ENCODE data around the gene PDE6A.

PDE6A gene

GRCh38 chr5:149944666-149945065 is at the start of gene PDE6A:
Gene PDE6A (minus strand): TSS chr5:149944793. CDS start chr5:149944673, 120 bp downstream.
- no peak for DNase-seq

GRCh38 chr5:149993471-149993870 is 48.9 kb upstream of the PDE6A start:
- DNase-seq, result no peak

GRCh38 chr5:149990518-149991376 is 46.2 kb upstream of the PDE6A start:
- peak; percentile 8 for DNase-seq

DNA sequence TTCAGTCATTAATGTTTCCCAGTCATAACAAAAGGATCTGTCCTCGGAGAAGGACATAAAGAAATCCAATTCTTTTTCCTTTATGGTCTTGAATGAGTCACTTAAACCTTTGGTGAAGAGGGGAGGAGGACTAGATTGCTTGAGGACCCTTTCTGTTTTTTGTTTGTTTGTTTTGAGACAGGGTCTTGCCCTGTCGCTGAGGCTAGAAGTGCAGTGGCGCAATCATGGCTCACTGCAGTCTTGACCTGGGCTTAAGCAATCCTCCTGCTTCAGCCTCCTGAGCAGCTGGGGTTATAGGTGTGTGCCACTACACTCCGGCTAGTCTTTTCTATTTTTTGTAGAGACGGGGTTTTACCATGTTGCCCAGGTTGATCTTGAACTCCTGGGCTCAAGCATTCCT is 43.5 kb upstream of the PDE6A start:
- DNase-seq, result no peak

- DNase-seq, result no peak
Observed at GRCh38 chr5:149982505-149982904, 37.9 kb upstream of the PDE6A start.

- no peak for DNase-seq
Observed at GRCh38 chr5:149981206-149981605, 36.6 kb upstream of the PDE6A start.

DNA sequence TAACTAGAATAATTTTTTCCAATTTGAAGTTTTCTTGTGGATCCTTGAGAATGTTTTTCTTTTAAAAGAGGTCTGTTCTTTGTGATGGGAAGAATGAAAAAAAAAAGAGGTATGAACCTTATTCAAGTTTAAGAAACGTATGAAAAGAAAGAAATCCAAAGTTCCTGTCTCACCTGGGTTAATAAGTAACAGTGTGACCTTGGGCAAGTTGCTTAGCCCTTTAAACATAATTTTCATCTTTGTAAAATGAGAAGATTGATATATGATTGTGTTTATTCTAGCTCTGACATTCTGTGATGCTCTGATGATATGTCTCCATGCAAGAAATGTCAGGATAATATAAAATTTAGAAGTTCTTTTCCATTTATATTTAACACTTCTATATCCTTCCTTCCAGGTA is 35.3 kb upstream of the PDE6A start:
- no peak for DNase-seq

DNA sequence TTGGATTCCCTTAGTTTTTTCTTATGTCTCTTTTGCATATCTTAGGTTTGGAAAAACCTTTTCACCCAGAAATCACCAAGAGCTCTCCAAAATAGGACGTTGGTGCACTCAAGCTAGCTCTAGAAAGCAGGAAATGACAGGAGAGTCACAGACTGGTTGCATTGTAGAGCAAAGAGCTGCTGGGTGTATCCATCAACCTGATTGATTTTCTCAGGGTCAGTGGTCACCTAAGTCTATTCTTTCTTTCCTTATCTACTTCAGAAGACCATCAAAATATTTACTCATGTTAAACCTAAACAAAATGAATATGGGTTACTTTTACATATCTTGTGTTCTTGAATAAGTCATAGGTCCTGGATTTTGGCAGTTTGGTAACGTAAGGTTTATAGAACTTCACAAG is 30.8 kb upstream of the PDE6A start:
- no peak for DNase-seq

- no peak for DNase-seq
Observed at GRCh38 chr5:149969181-149969930, 24.8 kb upstream of the PDE6A start.

GRCh38 chr5:149966946-149967345 is 22.4 kb upstream of the PDE6A start:
- no peak for DNase-seq

- DNase-seq, result no peak
Observed at GRCh38 chr5:149963729-149964128, 19.1 kb upstream of the PDE6A start.

- no peak for DNase-seq
Observed at GRCh38 chr5:149962601-149963300, 18.2 kb upstream of the PDE6A start.

DNA sequence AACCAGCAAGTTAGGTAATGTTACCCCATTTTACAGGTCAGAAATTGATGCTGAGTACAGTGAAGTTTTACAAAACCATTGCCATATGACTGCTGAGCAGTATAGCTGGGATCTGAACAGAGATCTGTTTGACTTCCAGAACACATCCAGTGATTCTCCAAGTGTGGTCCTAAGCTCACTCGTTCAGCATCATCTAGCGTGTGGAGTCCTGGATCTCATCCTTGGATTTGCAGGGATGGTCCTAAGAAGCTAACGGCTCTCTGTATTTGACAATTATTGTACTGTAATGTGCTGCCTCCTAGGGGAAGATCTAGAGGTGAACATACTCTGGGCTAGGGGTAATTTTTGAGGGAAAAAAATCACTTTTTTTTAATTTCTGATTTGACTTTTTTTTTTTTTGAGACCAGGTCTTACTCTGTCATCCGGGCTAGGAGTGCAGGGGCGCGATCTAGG is 17.4 kb upstream of the PDE6A start:
- no peak for DNase-seq

DNA sequence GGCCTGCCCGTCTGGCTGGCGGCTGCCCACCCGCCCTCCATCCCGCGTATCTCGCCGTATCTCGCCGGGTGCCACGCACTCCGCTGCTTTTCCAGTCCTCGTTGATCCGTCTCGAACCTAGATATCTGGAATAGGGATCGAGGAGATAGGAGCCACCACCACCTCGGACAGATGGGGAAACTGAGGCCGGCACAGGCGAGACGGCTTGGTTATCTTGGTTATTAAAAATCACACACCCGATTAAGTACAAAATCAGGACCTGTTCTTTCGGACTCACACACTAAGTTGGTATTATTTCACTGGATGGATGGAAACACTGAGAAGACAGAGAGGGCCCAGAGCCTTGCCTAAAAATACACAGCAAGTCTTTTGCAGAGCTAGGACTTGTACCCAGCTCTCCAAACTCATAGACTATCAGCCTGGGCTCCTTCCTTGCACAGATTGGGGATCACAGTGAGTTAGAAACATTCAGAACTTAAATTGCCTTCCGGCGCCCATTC is 16.6 kb upstream of the PDE6A start:
- DNase-seq, result no peak

DNA sequence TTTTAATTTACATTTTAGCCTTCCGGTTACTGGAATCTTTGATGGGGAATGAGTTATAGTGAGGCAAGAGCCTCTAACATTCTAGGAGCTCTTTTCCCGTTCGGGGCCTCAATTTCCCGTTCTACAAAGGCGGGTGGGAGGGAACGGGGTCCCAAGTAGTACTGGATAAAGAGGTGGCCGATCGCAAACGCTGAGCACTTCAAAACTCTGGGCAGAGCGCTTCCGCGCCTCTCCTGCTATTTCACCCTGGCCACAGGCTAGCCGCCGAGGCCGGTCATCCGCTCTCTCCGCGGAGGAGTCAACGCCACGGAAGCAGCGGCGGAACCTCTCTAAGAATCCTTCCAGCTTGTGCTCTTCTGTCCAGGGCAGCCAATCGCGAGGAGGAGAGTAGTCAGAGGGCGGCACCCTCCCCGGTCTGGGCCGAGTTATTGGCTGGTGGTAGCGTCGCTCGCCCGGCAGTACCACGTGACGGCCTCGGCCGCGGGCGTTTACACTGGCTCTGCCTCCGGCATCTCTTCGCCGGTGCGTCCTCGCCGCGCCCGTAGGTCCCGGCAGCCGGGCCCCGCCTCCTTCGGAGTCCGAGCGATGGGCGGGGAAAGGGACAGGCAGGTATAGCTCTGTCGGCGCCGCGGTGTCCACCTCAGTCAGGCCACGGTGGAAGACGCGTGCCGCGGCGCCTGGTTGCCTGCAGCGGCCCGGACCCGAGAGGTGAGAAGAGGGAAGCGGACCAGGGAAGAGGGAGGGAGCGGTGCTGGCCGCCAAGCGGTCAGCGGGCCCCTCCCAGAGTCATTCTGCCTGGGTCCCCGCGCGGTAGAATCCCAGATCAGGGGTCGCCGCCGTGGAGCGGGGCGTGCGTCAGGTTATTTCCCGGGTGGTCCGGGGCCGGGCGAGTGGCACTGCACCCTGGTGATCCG is 15.9 kb upstream of the PDE6A start, which contains the start of gene SLC26A2:
SLC26A2 (plus strand) TSS at position 487 of the 914 bp plus-strand sequence. CDS start 16,895 bp downstream, outside the sequence.
- peak; percentile 70 for DNase-seq

GRCh38 chr5:149959406-149960236 is 15.0 kb upstream of the PDE6A start:
- no peak for DNase-seq

- no peak for DNase-seq
Observed at GRCh38 chr5:149957855-149958254, 13.3 kb upstream of the PDE6A start.

- no peak for DNase-seq
Observed at GRCh38 chr5:149956685-149957084, 12.1 kb upstream of the PDE6A start.

DNA sequence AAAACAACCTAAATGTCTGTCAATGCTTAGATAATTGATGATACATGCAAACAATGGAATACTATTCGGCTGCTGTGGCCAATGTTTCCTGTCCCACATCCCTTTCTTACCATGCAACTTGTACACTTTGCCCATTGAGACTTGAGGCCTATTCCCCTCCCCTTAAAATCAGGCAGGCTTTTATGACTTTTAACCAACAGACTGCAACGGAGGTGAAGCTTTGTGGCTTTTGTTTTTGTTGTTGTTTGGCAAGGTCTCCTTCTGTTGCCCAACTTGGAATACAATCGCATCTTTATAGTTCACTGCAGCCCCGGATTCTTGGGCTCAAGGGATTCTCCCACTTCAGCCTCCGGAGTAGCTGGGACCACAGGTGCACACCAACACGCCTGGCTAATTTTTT is 10.2 kb upstream of the PDE6A start:
- no peak for DNase-seq

DNA sequence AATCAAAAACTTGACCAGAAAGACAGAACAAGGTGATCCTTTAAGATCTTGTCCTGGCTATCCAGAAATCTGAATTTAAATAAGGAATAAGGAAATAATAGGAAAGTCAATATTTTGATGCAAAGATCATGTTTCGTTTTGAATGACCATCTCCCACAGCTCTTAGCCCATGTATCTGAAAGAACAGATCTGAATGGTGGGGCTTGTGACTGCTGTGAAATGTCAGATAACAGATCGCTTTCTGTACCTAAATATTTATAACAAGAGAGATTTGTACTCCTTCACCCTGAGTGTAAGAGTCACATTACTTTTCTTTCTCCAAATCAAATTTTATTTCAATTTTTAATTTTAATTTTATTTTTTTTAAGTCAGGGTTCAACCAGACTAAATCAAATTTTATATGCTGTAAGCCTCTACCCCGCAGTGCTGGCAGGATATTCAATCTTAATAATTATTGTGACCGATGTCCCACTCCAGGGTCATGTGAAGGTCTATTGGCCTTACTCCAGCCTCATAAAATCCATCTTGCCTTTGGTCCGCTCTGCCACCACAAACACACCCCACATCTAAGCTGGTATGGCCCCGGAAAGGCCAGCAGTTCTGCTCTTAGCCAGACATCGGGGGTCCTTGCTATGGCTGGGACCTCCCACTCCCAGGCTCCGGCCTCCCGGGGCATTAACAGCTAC is 9.0 kb upstream of the PDE6A start:
- no peak for DNase-seq

Data from NCI-H1417 treated with DMSO at 0.1 percent for 48 hours (cell line).